GM23338 (cell line): Measurements from ENCODE around the gene MAZ. TPM values are rescaled to one million over a fixed set of nuclear protein-coding genes. Genes with fewer than 3 reads are reported as not detected.

Experiments used
- CREB1 ChIP-seq: fragments of 250-450 bp; sonication (Bioruptor Pico); IDR thresholded peaks from 2 replicates; pipeline ENCODE4 v1.5.0; 2020; ENCODE audit warnings: low read depth, mild to moderate bottlenecking, moderate library complexity
- ETS1 ChIP-seq: IDR thresholded peaks from 2 replicates; pipeline ENCODE4 v1.6.1; 2016; ENCODE audit warnings: antibody characterized with exemption
- EZH2 ChIP-seq: fragments of 200-600 bp; sonication (generic); IDR thresholded peaks from one replicate; pipeline ENCODE4 v1.8.0; 2017; ENCODE audit warnings: antibody characterized with exemption, mild to moderate bottlenecking, low read depth; ENCODE audit not compliant: unreplicated experiment
- JUNB ChIP-seq: IDR thresholded peaks from one replicate; pipeline ENCODE4 v1.6.1; 2016; ENCODE audit warnings: antibody characterized with exemption; ENCODE audit not compliant: unreplicated experiment
- POLR2AphosphoS5 ChIP-seq: IDR thresholded peaks from 2 replicates; pipeline ENCODE4 v1.6.1; 2016; ENCODE audit warnings: antibody characterized with exemption, low read depth
- REST ChIP-seq: IDR thresholded peaks from one replicate; pipeline ENCODE4 v1.6.1; 2018; ENCODE audit warnings: antibody characterized with exemption; ENCODE audit not compliant: unreplicated experiment
- STAT1 ChIP-seq: IDR thresholded peaks from one replicate; pipeline ENCODE4 v1.6.1; 2016; ENCODE audit warnings: antibody characterized with exemption; ENCODE audit not compliant: unreplicated experiment
- ZNF114 ChIP-seq: fragments of 250-450 bp; sonication (Bioruptor Pico); IDR thresholded peaks from 2 replicates; pipeline ENCODE4 v1.5.0; 2020; ENCODE audit warnings: mild to moderate bottlenecking, moderate library complexity
- ZNF331 ChIP-seq: fragments of 250-450 bp; sonication (Bioruptor Pico); IDR thresholded peaks from 2 replicates; pipeline ENCODE4 v1.5.0; 2020; ENCODE audit warnings: low read depth, mild to moderate bottlenecking, moderate library complexity
- ZNF462 ChIP-seq: fragments of 250-450 bp; sonication (Bioruptor Pico); IDR thresholded peaks from 2 replicates; pipeline ENCODE4 v1.5.0; 2020; ENCODE audit warnings: mild to moderate bottlenecking, moderate library complexity
- polyA plus RNA-seq: library from polyadenylated mRNA; unstranded; fragments of >200 nt; fragmentation: Nextera tagmentation; extraction: Ambion mirVana; gene quantifications from 2 replicates; pipeline ENCODE4 v1.2.1, GENCODE V29; 2016
- total RNA-seq: library from RNA; depleted of rRNA; stranded (reverse); fragments of >200 nt; shearing (Covaris generic); gene quantifications from 2 replicates; pipeline ENCODE4 v1.2.3, GENCODE V29; 2014

Gene MAZ
- total and polyA plus RNA-seq, 2 experiments from 2014 or later, result 155 to 270 TPM

GRCh38 chr16:29858974-29859373, 52.6 kb downstream of the MAZ start (continued):
- TF ChIP-seq ZNF462 (no peak), POLR2AphosphoS5 (no peak), CREB1 (CRISPR knock-in tag) (no peak), REST (no peak), STAT1 (no peak), ETS1 (no peak), JUNB (no peak), ZNF331 (CRISPR knock-in tag) (no peak), EZH2 (no peak), ZNF114 (CRISPR knock-in tag) (no peak)
